Ishikawa (cell line): ENCODE data around the gene ARVCF.

ENCODE experiments used
- EP300 ChIP-seq: IDR thresholded peaks from 2 replicates; pipeline ENCODE4 v1.6.1; 2012; ENCODE audit warnings: borderline replicate concordance
- RAD21 ChIP-seq: IDR thresholded peaks from 2 replicates; pipeline ENCODE4 v1.6.1; 2012; ENCODE audit warnings: low read depth
- YY1 ChIP-seq: IDR thresholded peaks from 2 replicates; pipeline ENCODE4 v1.6.1; 2012; ENCODE audit warnings: low read depth
- TF ChIP-seq, protein P1 (sequence below): IDR thresholded peaks from 2 replicates; pipeline ENCODE4 v1.6.1; 2012; ENCODE audit warnings: low read depth, mild to moderate bottlenecking

DNA sequence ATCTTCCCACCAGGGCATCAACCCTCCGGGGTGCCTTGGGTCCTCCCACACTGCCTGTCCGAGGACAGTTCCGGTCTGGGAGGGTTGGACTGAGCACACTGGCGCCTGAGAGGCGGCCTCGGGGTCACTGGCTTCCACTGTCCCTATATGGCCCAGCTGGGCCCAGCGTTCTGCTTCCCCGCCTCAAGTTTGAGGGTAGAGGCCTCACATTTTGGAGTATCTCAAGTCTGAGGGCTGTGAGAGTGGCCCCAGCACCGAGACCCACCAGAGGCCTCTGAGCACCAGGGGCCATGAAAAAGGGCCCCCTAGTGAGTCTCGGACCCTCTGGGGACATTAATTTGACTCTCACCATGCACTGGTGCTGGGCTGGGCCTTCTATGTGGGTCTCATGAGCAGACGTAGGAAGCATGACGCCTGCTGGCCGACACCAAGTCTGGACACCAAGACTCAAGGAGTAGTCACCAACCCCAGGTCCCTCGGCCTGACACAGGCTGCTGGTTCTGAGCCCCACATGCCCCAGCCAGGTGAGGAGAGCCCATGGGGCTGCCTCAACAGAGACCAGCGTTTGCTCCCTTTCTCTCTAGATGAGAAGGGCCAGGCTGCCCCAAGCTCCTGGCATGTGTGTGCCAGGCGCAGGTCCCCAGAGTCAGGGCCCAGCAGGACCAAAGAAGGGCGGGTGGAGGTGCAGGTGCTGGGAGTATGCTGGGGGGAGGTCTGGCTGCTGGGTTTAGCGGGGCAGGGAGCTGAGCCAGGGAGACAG, 27.5 kb downstream of the ARVCF start:
- TF ChIP-seq EP300: no peak
- no peak for TF ChIP-seq RAD21
- TF ChIP-seq, protein P1, sequence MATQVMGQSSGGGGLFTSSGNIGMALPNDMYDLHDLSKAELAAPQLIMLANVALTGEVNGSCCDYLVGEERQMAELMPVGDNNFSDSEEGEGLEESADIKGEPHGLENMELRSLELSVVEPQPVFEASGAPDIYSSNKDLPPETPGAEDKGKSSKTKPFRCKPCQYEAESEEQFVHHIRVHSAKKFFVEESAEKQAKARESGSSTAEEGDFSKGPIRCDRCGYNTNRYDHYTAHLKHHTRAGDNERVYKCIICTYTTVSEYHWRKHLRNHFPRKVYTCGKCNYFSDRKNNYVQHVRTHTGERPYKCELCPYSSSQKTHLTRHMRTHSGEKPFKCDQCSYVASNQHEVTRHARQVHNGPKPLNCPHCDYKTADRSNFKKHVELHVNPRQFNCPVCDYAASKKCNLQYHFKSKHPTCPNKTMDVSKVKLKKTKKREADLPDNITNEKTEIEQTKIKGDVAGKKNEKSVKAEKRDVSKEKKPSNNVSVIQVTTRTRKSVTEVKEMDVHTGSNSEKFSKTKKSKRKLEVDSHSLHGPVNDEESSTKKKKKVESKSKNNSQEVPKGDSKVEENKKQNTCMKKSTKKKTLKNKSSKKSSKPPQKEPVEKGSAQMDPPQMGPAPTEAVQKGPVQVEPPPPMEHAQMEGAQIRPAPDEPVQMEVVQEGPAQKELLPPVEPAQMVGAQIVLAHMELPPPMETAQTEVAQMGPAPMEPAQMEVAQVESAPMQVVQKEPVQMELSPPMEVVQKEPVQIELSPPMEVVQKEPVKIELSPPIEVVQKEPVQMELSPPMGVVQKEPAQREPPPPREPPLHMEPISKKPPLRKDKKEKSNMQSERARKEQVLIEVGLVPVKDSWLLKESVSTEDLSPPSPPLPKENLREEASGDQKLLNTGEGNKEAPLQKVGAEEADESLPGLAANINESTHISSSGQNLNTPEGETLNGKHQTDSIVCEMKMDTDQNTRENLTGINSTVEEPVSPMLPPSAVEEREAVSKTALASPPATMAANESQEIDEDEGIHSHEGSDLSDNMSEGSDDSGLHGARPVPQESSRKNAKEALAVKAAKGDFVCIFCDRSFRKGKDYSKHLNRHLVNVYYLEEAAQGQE: no peak
- TF ChIP-seq YY1: no peak
